Nucleus accumbens (tissue), 56 donors: ENCODE results near the gene CDIP1.

Experiments
- DNase-seq, 56 donors: peaks; one replicate each; lab custom pipeline; 2025; lab: John Stamatoyannopoulos, UW

Gene CDIP1

DNA sequence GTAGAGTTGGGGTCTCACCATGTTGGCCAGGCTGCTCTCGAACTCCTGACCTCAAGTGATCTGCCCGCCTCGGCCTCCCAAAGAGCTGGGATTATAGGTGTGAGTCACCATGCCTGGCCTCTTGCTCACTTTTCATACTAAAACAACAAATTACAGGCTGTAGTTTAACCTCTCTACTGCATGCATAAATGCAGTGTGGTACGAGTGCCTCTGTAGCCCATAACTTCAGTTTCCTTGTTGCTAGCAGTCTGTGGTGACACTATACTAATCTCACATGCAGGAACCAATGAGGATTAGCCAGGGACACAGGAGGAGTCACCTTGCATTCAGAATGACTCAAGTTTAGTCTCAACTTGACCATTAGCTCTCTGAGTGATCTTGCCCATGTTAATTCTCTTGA is 42.3 kb downstream of the CDIP1 start:
- DNase-seq = no peak

GRCh38 chr16:4495766-4496165 is 42.8 kb downstream of the CDIP1 start:
- DNase-seq = no peak

DNA sequence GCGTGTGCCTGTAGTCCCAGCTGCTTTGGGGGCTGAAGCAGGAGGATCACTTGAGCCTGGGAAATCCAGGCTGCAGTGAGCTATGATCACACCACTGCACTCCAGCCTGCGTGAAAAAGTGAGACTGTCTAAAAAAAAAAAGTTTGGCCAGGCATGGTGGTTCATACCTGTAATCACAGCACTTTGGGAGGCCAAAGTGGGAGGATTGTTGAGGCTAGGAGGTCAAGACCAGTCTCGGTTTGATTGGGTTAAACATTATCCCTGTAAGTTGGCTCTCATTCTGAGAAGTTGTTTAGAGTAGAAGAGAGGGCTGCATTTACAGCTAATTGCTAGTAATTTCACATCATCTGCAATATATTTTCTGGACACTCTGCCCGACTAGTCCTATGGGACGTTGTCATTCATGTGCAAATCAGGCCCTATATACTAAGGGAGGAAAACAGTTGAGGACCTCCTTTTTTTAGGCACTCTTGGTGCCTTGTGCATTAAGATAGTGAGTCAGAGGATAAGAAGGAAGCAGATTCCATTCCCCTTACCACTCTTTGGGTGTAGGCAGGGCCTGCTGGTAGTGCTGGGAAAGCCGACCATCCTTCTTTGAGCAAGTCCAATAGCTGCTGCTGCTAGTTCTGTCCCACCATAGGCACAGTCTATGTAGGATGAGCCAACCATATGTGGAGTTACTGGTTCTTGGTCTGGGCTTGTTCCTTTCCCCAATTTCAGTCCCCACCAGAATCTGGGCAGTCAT is 43.7 kb downstream of the CDIP1 start:
- no peak for DNase-seq

- no peak for DNase-seq
Measured at GRCh38 chr16:4491898-4492297, 46.7 kb downstream of the CDIP1 start.

- no peak for DNase-seq
Measured at GRCh38 chr16:4489030-4489429, 49.5 kb downstream of the CDIP1 start.

GRCh38 chr16:4488499-4488967 is 50.0 kb downstream of the CDIP1 start:
- no peak for DNase-seq

GRCh38 chr16:4487955-4488498 is 50.5 kb downstream of the CDIP1 start:
- DNase-seq = no peak

DNA sequence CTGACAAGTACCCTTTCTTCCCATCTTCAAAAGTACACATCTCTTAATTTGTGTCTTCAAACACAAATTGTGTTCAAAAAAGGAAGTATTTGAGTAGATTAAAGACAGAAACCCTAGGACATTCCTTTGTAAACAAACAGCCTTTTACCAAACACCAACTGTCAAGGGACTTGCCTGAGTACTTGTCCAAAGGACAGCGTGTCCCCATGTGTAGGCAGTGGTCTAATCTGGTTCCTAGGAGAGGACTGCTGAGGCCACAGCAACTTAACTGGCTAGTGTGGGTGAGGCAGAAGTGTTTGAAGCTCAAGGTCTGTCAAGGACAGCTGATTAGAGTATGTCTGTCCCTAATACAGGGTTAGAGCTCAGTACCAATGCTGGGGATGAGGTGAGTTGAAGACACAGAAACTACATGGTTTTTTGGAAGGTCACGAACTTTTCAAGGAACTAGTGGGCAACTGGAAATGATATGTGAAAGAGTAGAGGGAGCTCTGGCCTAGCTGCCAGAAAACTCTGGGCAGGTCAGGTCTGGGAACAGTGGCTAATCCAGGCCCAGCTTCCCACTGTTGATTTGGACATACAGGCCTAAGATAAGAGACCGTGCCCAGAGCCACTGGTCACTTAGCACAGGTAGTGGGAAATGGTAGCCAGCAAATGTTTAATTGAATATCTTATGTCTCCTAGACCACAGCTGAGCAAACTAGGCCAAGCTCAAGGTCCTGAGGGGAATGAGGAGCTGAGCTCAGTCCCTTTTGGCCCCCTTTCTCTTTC is 52.3 kb downstream of the CDIP1 start:
- no peak for DNase-seq

DNA sequence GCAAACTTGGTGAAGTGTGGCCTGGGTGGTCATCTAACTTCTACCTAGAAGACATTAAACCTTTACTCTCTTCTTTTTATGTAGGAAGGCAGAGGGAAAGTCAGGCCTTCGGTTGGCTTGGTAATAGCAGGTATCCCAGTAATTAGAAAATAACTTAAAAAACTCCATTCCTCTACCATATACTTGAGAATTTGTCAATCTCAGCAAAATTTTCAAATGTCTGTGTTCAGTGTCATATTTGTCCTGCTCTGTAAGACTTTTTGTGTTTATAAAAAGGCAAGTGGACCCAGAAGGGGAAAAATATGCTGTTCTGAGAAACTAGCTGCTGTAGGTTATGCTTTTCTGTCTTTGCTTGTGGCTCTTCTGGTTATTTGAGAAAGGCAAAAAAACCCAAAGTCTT is 56.6 kb downstream of the CDIP1 start:
- DNase-seq = no peak

GRCh38 chr16:4481526-4481925 is 57.0 kb downstream of the CDIP1 start:
- no peak for DNase-seq

- peak in 1 of 56 donors; percentile 8 for DNase-seq
Measured at GRCh38 chr16:4477966-4478365, 60.6 kb downstream of the CDIP1 start.

GRCh38 chr16:4475880-4476788 is 62.4 kb downstream of the CDIP1 start, which contains the start of gene HMOX2:
HMOX2 (plus strand) TSS chr16:4476398; CDS start chr16:4505525, 29,127 bp downstream.
- peak in 55 of 56 donors; percentile 51 to 96 (median 90) for DNase-seq

- peak in 54 of 56 donors; percentile 18 to 90 (median 72) for DNase-seq
Measured at GRCh38 chr16:4474192-4474961, 64.2 kb downstream of the CDIP1 start, which contains the start of gene NMRAL1. NMRAL1 (minus strand) TSS chr16:4474625; CDS start chr16:4474132, 493 bp downstream.

GRCh38 chr16:4472880-4473279 is 65.7 kb downstream of the CDIP1 start:
- DNase-seq = no peak

DNA sequence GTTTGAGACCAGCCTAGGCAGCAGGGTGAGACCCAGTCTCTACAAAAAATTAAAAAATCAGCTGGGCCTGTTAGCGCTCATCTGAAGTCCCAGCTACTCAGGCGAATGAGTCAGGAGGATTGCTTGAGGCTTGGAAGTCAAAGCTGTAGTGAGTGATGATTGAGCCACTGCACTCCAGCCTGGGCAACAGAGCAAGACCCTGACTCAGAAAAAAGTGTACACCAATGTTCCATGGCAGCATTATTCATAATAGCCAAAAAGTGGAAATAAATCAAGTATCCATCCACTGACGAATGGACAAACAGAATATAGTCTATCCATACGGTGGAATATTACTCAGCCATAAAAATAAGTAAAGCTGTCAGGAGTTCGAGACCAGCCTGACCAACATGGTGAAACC is 66.7 kb downstream of the CDIP1 start:
- no peak for DNase-seq

GRCh38 chr16:4468972-4469371 is 69.6 kb downstream of the CDIP1 start:
- no peak for DNase-seq

DNA sequence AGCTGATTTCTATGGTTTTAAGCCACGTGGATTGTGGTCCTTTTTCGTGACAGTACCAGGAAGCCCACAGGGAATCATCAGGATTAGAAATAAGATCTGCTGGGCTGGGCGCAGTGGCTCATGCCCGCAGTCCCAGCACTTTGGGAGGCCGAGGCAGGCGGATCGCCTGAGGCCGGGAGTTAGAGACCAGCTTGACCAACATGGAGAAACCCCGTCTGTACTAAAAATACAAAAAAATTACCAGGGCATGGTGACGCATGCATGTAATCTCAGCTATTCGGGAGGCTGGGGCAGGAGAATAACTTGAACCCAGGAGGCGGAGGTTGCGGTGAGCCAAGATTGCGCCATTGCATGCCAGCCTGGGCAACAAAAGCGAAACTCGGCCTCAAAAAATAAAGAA is 70.7 kb downstream of the CDIP1 start:
- DNase-seq = no peak

- no peak for DNase-seq
Measured at GRCh38 chr16:4465977-4466779, 72.4 kb downstream of the CDIP1 start.
